ENCODE results near the gene VEPH1.

VEPH1 gene

GRCh38 chr3:157420606-157421130 is 82.5 kb downstream of the VEPH1 start:
- DNase-seq = no peak

- no peak for DNase-seq
Measured at GRCh38 chr3:157418104-157418503, 85.1 kb downstream of the VEPH1 start.

- DNase-seq = no peak
Measured at GRCh38 chr3:157417247-157417646, 86.0 kb downstream of the VEPH1 start.

GRCh38 chr3:157416347-157417087 is 86.7 kb downstream of the VEPH1 start:
- no peak for DNase-seq

GRCh38 chr3:157414861-157415260 is 88.4 kb downstream of the VEPH1 start:
- DNase-seq = no peak

- no peak for DNase-seq
Measured at GRCh38 chr3:157412323-157412855, 90.8 kb downstream of the VEPH1 start.

- DNase-seq = no peak
Measured at GRCh38 chr3:157410945-157411344, 92.3 kb downstream of the VEPH1 start.

GRCh38 chr3:157409516-157409915 is 93.7 kb downstream of the VEPH1 start:
- no peak for DNase-seq

- DNase-seq = no peak
Measured at GRCh38 chr3:157408499-157409149, 94.6 kb downstream of the VEPH1 start.

GRCh38 chr3:157407769-157408168 is 95.4 kb downstream of the VEPH1 start:
- no peak for DNase-seq

GRCh38 chr3:157406394-157406793 is 96.8 kb downstream of the VEPH1 start:
- no peak for DNase-seq

- DNase-seq = no peak
Measured at GRCh38 chr3:157405457-157405856, 97.8 kb downstream of the VEPH1 start.

- DNase-seq = no peak
Measured at GRCh38 chr3:157404381-157404780, 98.8 kb downstream of the VEPH1 start.

- DNase-seq = no peak
Measured at GRCh38 chr3:157398598-157398997, 104.6 kb downstream of the VEPH1 start.

GRCh38 chr3:157394411-157394810 is 108.8 kb downstream of the VEPH1 start:
- no peak for DNase-seq

GRCh38 chr3:157393113-157393512 is 110.1 kb downstream of the VEPH1 start:
- no peak for DNase-seq

GRCh38 chr3:157392104-157392503 is 111.1 kb downstream of the VEPH1 start:
- no peak for DNase-seq

GRCh38 chr3:157390713-157391515 is 112.3 kb downstream of the VEPH1 start:
- DNase-seq = no peak

- no peak for DNase-seq
Measured at GRCh38 chr3:157388976-157389375, 114.2 kb downstream of the VEPH1 start.

GRCh38 chr3:157387708-157388435 is 115.3 kb downstream of the VEPH1 start:
- DNase-seq = no peak

- DNase-seq = no peak
Measured at GRCh38 chr3:157384491-157384890, 118.7 kb downstream of the VEPH1 start.

GRCh38 chr3:157384031-157384430 is 119.2 kb downstream of the VEPH1 start:
- DNase-seq = no peak

- no peak for DNase-seq
Measured at GRCh38 chr3:157381606-157382005, 121.6 kb downstream of the VEPH1 start.
